Smooth muscle cell (in vitro differentiated cells): ENCODE measurements around the gene IL1R1. TPM values are rescaled to one million over a fixed set of nuclear protein-coding genes. Genes with fewer than 3 reads are reported as not detected.

Experiments used
- DNase-seq: peaks from one replicate; lab custom pipeline; 2025; ENCODE audit not compliant: unreplicated experiment; lab: John Stamatoyannopoulos, UW
- H2AFZ ChIP-seq: fragments of 200-600 bp; sonication (generic); 2 replicates; pipeline ENCODE4 v1.6.0; 2016; ENCODE audit warnings: antibody characterized with exemption, low read depth, mild to moderate bottlenecking
- H3F3A ChIP-seq: fragments of 200-600 bp; sonication (generic); 2 replicates; pipeline ENCODE4 v1.6.0; 2017; ENCODE audit warnings: antibody characterized with exemption, low read depth
- H3K27ac ChIP-seq: fragments of 200-600 bp; sonication (generic); 2 replicates; pipeline ENCODE4 v1.5.1; 2016; ENCODE audit warnings: low read depth, mild to moderate bottlenecking
- H3K27me3 ChIP-seq: fragments of 200-600 bp; sonication (generic); 2 replicates; pipeline ENCODE4 v1.6.1; 2016; ENCODE audit warnings: low read depth, mild to moderate bottlenecking
- H3K36me3 ChIP-seq: fragments of 200-600 bp; sonication (generic); 2 replicates; pipeline ENCODE4 v1.5.1; 2016; ENCODE audit warnings: low read depth
- H3K4me1 ChIP-seq: fragments of 200-600 bp; sonication (generic); 2 replicates; pipeline ENCODE4 v1.5.1; 2016; ENCODE audit warnings: low read depth
- H3K4me2 ChIP-seq: fragments of 200-600 bp; sonication (generic); 2 replicates; pipeline ENCODE4 v1.6.0; 2016; ENCODE audit warnings: mild to moderate bottlenecking
- H3K4me3 ChIP-seq: fragments of 200-600 bp; sonication (generic); 2 replicates; pipeline ENCODE4 v1.5.1; 2016; ENCODE audit warnings: mild to moderate bottlenecking
- H3K79me2 ChIP-seq: fragments of 200-600 bp; sonication (generic); 2 replicates; pipeline ENCODE4 v1.6.0; 2016; ENCODE audit warnings: low read depth, mild to moderate bottlenecking
- H3K9ac ChIP-seq: fragments of 200-600 bp; sonication (generic); 2 replicates; pipeline ENCODE4 v1.6.0; 2016; ENCODE audit warnings: low read depth
- H3K9me3 ChIP-seq: fragments of 200-600 bp; sonication (generic); replicated peaks from 2 replicates; pipeline ENCODE4 v1.5.1; 2016; ENCODE audit warnings: low read depth
- H4K20me1 ChIP-seq: fragments of 200-600 bp; sonication (generic); 2 replicates; pipeline ENCODE4 v1.6.0; 2016; ENCODE audit warnings: low read depth
- CTCF ChIP-seq: fragments of 200-600 bp; sonication (generic); IDR thresholded peaks from 2 replicates; pipeline ENCODE4 v1.5.1; 2017; ENCODE audit warnings: borderline replicate concordance, mild to moderate bottlenecking, antibody characterized with exemption; ENCODE audit not compliant: insufficient read depth, poor library complexity, severe bottlenecking
- WGBS: methylation state at CpG from one replicate; pipeline ENCODE4 v1.1.7; 2016; ENCODE audit warnings: low lambda C conversion rate; 5-methylcytosine and 5-hydroxymethylcytosine counted together
- polyA plus RNA-seq: library from polyadenylated mRNA; unstranded; fragments of >200 nt; fragmentation: Nextera tagmentation; extraction: Ambion mirVana; gene quantifications from 2 replicates; pipeline ENCODE4 v1.2.1, GENCODE V29; 2016
- total RNA-seq: library from RNA; depleted of rRNA; stranded (reverse); fragments of >200 nt; gene quantifications from 2 replicates; pipeline ENCODE4 v1.2.3, GENCODE V29; 2014

Gene IL1R1
- total and polyA plus RNA-seq, 2 experiments from 2014 or later: 26.8 to 32.4 TPM

- Histone ChIP-seq H2AFZ (no peak overlapping the region), H3F3A (peaks cover 3% of the 10 kb centered on the region), H3K79me2 (no peaks in the 10 kb centered on the region), H3K27me3 (no peaks in the 10 kb centered on the region), H3K4me3 (no peak overlapping the region), H3K4me2 (no peak overlapping the region), H3K27ac (peak overlapping the region; percentile 37), H3K36me3 (peaks cover 5% of the 10 kb centered on the region), H3K9me3 (no peaks in the 10 kb centered on the region), H3K4me1 (no peaks in the 10 kb centered on the region), H3K9ac (no peak overlapping the region), H4K20me1 (no peaks in the 10 kb centered on the region)
- DNase-seq: no peak
- TF ChIP-seq CTCF: no peak
- WGBS: 38% methylated on average over 1 of the region's 1 CpG
These were observed 38.1 kb downstream of the IL1R1 start for GRCh38 chr2:102180687-102180999.

GRCh38 chr2:102181376-102181775 lies 38.8 kb downstream of the IL1R1 start:
- Histone ChIP-seq H3K4me3 (no peak overlapping the region), H3K4me1 (no peaks in the 10 kb centered on the region), H3K79me2 (no peaks in the 10 kb centered on the region), H3K27me3 (no peaks in the 10 kb centered on the region), H3K27ac (peak overlapping the region; percentile 37), H3F3A (peaks cover 3% of the 10 kb centered on the region), H4K20me1 (no peaks in the 10 kb centered on the region), H3K36me3 (peaks cover 3% of the 10 kb centered on the region), H3K9ac (no peak overlapping the region), H3K4me2 (no peak overlapping the region), H2AFZ (no peak overlapping the region), H3K9me3 (no peaks in the 10 kb centered on the region)
- WGBS: 83% methylated on average over 5 of the region's 5 CpGs
- no peak for DNase-seq
- TF ChIP-seq CTCF: no peak

- Histone ChIP-seq H2AFZ (no peak overlapping the region), H3F3A (peaks cover 3% of the 10 kb centered on the region), H4K20me1 (no peaks in the 10 kb centered on the region), H3K9me3 (no peaks in the 10 kb centered on the region), H3K4me1 (no peaks in the 10 kb centered on the region), H3K27me3 (no peaks in the 10 kb centered on the region), H3K4me3 (no peak overlapping the region), H3K27ac (peak overlapping the region; percentile 37), H3K79me2 (no peaks in the 10 kb centered on the region), H3K4me2 (no peak overlapping the region), H3K9ac (no peak overlapping the region), H3K36me3 (no peaks in the 10 kb centered on the region)
- DNase-seq: no peak
- WGBS: 62% methylated on average over 7 of the region's 7 CpGs
- no peak for TF ChIP-seq CTCF
These were observed 39.5 kb downstream of the IL1R1 start for GRCh38 chr2:102181919-102182635.

DNA sequence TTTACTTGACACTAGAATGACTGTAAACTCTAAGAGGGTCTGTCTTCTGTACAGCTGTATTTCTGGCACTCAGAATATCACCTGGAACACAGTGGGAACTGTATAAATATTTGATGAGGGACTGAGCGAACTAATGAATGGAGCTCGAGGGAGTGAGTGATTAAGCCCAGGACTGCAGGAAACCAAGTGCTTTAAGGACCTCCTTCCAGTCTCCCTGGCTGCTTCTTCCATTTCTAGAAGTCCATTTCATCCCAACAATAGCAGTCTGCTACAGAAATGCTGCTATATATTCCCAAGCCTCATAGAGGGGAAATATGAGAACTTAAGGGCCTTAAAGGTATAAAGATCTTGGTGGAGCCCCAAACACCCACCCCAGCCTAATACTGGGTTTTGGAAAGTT lies 41.5 kb downstream of the IL1R1 start:
- Histone ChIP-seq H3K4me3 (no peak overlapping the region), H3K27me3 (no peaks in the 10 kb centered on the region), H4K20me1 (no peaks in the 10 kb centered on the region), H3K79me2 (no peaks in the 10 kb centered on the region), H3K4me1 (no peaks in the 10 kb centered on the region), H3K9ac (no peak overlapping the region), H3K9me3 (no peaks in the 10 kb centered on the region), H2AFZ (no peak overlapping the region), H3F3A (peaks cover 3% of the 10 kb centered on the region), H3K4me2 (no peak overlapping the region), H3K27ac (no peak overlapping the region), H3K36me3 (no peaks in the 10 kb centered on the region)
- WGBS: 78% methylated on average over 2 of the region's 2 CpGs
- TF ChIP-seq CTCF: no peak
- DNase-seq: no peak
